Endothelial cell (in vitro differentiated cells): Measurements from ENCODE around the gene KIF4A. TPM values are rescaled to one million over a fixed set of nuclear protein-coding genes. Genes with fewer than 3 reads are reported as not detected.
"Not testable (repeated sequence)": the region's sequence is repeated elsewhere in the genome, so short reads cannot be mapped to it uniquely, and the experiment has no call there.

Experiments
- DNase-seq: peaks from one replicate; pipeline ENCODE4 v3.0.0; 2021; ENCODE audit warnings: low spot score
- H3K27ac Mint-ChIP-seq: one replicate; pipeline ENCODE4 v1.8.0; 2021; ENCODE audit warnings: mixed read lengths, inconsistent platforms; ENCODE audit not compliant: unreplicated experiment
- H3K27me3 Mint-ChIP-seq: one replicate; pipeline ENCODE4 v1.8.0; 2021; ENCODE audit warnings: mild to moderate bottlenecking, moderate library complexity, mixed read lengths, inconsistent platforms; ENCODE audit not compliant: unreplicated experiment
- H3K36me3 Mint-ChIP-seq: one replicate; pipeline ENCODE4 v1.8.0; 2021; ENCODE audit warnings: mild to moderate bottlenecking, low read depth, mixed read lengths, inconsistent platforms; ENCODE audit not compliant: unreplicated experiment
- H3K4me1 Mint-ChIP-seq: one replicate; pipeline ENCODE4 v1.8.0; 2021; ENCODE audit warnings: mild to moderate bottlenecking, mixed read lengths, inconsistent platforms; ENCODE audit not compliant: unreplicated experiment
- H3K4me3 Mint-ChIP-seq: one replicate; pipeline ENCODE4 v1.8.0; 2021; ENCODE audit warnings: mild to moderate bottlenecking, mixed read lengths, inconsistent platforms; ENCODE audit not compliant: unreplicated experiment
- H3K9me3 Mint-ChIP-seq: one replicate; pipeline ENCODE4 v1.8.0; 2021; ENCODE audit warnings: mixed read lengths, inconsistent platforms; ENCODE audit not compliant: unreplicated experiment
- total RNA-seq: library from RNA; stranded (reverse); fragmentation: NEBNext Ultra II Directional; extraction: Animal tissue kit (Norgen Biotek cat#: 25700); gene quantifications from one replicate; pipeline ENCODE4 v1.2.1, GENCODE V29; 2021; ENCODE audit not compliant: unreplicated experiment
- TF ChIP-seq, protein P1 (sequence below): fragments of 200-600 bp; sonication (generic); IDR thresholded peaks from one replicate; pipeline ENCODE4 v1.5.0; 2021; ENCODE audit warnings: antibody characterized with exemption; ENCODE audit not compliant: unreplicated experiment

Gene KIF4A
- total RNA-seq, 1 donor from 2014 or later, result 7.6 TPM

DNA sequence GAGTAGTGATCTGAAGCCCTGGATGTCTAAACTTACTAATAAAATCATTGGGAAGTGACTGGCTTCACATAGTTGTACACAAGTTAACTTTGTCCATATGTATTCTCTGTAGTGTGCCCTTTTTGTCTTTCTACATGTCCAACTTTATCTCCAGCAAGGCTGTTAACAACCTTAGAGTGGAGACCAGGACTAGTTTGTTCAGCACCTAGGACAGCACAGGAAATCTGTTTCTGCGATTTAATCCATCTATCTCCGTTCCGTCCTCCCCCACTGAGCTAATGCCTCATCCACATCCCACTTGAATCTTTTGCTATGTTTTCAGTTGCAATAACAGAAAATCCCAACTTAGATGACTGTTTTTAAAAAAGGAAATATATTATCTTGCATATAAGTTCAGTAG lies 25.1 kb upstream of the KIF4A start:
- TF ChIP-seq, protein P1, sequence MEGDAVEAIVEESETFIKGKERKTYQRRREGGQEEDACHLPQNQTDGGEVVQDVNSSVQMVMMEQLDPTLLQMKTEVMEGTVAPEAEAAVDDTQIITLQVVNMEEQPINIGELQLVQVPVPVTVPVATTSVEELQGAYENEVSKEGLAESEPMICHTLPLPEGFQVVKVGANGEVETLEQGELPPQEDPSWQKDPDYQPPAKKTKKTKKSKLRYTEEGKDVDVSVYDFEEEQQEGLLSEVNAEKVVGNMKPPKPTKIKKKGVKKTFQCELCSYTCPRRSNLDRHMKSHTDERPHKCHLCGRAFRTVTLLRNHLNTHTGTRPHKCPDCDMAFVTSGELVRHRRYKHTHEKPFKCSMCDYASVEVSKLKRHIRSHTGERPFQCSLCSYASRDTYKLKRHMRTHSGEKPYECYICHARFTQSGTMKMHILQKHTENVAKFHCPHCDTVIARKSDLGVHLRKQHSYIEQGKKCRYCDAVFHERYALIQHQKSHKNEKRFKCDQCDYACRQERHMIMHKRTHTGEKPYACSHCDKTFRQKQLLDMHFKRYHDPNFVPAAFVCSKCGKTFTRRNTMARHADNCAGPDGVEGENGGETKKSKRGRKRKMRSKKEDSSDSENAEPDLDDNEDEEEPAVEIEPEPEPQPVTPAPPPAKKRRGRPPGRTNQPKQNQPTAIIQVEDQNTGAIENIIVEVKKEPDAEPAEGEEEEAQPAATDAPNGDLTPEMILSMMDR, result no peak
- H3K36me3 Mint-ChIP-seq, result no peaks in the 10 kb centered on the region
- H3K9me3 Mint-ChIP-seq, result no peaks in the 10 kb centered on the region
- H3K27me3 Mint-ChIP-seq, result no peaks in the 10 kb centered on the region
- H3K4me3 Mint-ChIP-seq, result no peak overlapping the region
- DNase-seq, result no peak
- H3K4me1 Mint-ChIP-seq, result no peaks in the 10 kb centered on the region
- no peak overlapping the region for H3K27ac Mint-ChIP-seq

DNA sequence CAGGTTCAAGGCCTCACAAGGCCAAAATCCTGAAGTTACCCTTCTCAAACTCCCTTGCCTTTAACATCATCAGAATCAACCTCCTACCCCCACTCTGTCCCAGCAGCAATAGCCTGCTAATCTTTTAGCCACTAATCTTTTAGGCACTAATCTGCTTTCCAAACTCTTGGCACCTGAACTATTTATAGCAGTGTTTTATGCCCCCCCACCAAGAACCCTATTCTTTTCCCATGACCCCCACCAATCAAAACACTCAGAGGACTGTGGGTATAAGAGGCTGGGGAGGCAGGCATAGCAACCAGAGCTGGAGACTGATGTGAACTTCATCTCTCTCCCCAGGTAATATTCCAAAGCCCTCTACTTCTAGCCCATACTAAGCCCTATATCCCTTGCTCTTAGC lies 21.9 kb upstream of the KIF4A start, which contains the start of gene ARR3:
ARR3 (plus strand) TSS at position 301 of the 400 bp plus-strand sequence. CDS start 1,052 bp downstream, outside the sequence.
- H3K36me3 Mint-ChIP-seq, result no peaks in the 10 kb centered on the region

DNA sequence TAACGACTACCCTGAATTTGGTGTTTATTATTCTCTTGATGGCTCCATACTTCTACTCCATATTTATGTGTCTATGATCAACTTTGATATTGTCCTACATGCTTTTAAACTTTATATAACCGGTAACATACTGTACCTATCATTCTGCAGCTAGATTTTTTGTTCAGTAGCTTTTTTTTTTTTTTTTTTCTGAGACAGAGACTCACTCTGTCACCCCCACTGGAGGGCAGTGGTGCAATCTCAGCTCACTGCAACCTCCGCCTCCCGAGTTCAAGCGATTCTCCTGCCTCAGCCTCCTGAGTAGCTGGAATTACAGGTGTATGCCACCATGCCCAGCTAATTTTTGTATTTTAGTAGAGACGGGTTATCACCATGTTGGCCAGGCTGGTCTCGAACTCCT lies 15.9 kb upstream of the KIF4A start:
- H3K4me3 Mint-ChIP-seq, DNase-seq, H3K9me3 Mint-ChIP-seq, H3K4me1 Mint-ChIP-seq, H3K27ac Mint-ChIP-seq, H3K36me3 Mint-ChIP-seq, H3K27me3 Mint-ChIP-seq: not testable (repeated sequence)

More for the DNA sequence above, 21.9 kb upstream of the KIF4A start, which contains the start of gene ARR3:
- Mint-ChIP-seq H3K4me3 (no peak within 1 kb of the TSS), H3K27ac (no peak within 1 kb of the TSS), H3K9me3 (no peaks in the 10 kb centered on the region), H3K27me3 (no peaks in the 10 kb centered on the region), H3K4me1 (no peaks in the 10 kb centered on the region)
- DNase-seq, result no peak
- TF ChIP-seq, protein P1, result no peak

DNA sequence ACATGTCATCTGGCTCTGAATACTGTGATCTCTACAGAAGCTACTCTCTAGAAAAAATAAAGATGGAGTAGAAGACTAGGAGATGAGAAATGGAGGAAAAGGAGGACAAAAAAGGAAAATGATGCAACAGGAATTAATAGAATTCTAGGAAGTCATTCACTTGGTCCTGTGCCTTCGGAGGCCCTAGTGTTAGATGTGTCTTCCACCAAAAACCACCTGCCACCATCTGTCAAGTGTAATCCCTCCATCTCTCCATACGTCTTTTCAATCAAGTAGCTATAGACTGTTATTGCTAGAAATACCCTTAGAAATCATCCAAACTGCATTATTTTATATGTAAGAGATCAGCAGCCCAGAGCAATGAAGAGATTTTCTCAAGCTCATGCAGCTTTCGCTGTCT lies 10.8 kb upstream of the KIF4A start:
- H3K9me3 Mint-ChIP-seq, result no peaks in the 10 kb centered on the region
- no peak overlapping the region for H3K4me3 Mint-ChIP-seq
- peaks cover 7% of the 10 kb centered on the region for H3K36me3 Mint-ChIP-seq

DNA sequence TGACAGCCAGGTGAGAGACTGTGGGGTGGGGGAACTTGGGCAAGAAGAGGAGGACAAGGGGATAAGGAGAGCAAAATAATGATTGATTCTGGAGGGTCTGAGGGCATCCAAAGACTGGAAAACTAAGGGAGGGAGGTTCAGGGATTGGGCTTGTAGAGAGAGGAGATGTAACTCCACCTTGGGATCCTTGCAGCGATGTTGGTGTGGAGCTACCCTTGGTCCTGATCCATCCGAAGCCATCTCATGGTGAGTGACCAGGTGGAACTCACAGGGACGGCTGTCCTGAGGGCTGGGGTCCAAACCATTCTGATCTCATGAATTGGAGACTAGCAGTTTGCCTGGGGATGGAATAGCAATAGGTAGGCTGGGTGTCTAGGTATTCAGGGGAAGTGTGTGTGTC lies 9.3 kb upstream of the KIF4A start:
- Mint-ChIP-seq H3K4me3 (no peak overlapping the region), H3K27me3 (no peaks in the 10 kb centered on the region), H3K27ac (no peak overlapping the region), H3K9me3 (no peaks in the 10 kb centered on the region), H3K4me1 (no peaks in the 10 kb centered on the region), H3K36me3 (peaks cover 7% of the 10 kb centered on the region)
- no peak for DNase-seq
- TF ChIP-seq, protein P1, result no peak

More for the DNA sequence above, 10.8 kb upstream of the KIF4A start:
- Mint-ChIP-seq H3K27ac (no peak overlapping the region), H3K4me1 (no peaks in the 10 kb centered on the region), H3K27me3 (no peaks in the 10 kb centered on the region)
- TF ChIP-seq, protein P1, result no peak
- DNase-seq, result no peak
